Middle frontal gyrus (tissue), 1 donor: ENCODE measurements around the gene FDXR.

Source experiments
- DNase-seq: peaks from one replicate; pipeline ENCODE4 v3.0.0-alpha.2; 2015; ENCODE audit warnings: low spot score; ENCODE audit errors: extremely low spot score

Gene FDXR

GRCh38 chr17:74815067-74815466, 57.7 kb downstream of the FDXR start:
- no peak for DNase-seq

DNA sequence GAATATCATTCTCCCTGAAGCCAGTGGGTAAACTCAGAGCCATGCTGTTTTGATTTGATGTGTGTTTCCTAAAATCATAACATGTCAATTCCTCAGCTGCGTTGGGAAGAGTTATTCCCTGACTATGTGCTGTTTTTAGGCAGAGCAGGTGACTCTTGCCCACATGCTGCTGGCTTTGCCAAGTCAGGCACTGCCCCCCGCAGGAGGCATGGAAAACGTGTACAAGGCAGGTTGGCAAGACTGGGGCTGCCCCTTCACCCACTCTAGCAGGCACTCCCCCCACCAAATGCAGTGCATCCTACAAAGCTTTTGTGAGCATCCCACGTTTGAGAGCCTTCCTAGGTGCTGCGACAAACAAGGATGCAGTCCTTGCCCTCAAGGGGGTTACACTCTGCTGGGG, 58.3 kb downstream of the FDXR start:
- no peak for DNase-seq
